Ammon's horn (tissue), 1 donor: ENCODE measurements around the gene TSC2.
A peak's percentile ranks its signal among the peaks of the same experiment; 100 is the strongest.
"Not testable (repeated sequence)": the region's sequence is repeated elsewhere in the genome, so short reads cannot be mapped to it uniquely, and the experiment has no call there.

Experiments
- DNase-seq: peaks from one replicate; pipeline ENCODE4 v3.0.0-alpha.2; 2016; ENCODE audit warnings: low spot score

The TSC2 gene

GRCh38 chr16:2031081-2031577, 16.7 kb upstream of the TSC2 start:
- DNase-seq, result no peak

GRCh38 chr16:2032285-2033056, 15.3 kb upstream of the TSC2 start:
- DNase-seq, result peak; percentile 50

- DNase-seq, result peak; percentile 93
Observed at GRCh38 chr16:2033057-2033908, 14.5 kb upstream of the TSC2 start.

- DNase-seq, result not testable (repeated sequence)
Observed at GRCh38 chr16:2033909-2034695, 13.7 kb upstream of the TSC2 start.

GRCh38 chr16:2034696-2035430, 12.9 kb upstream of the TSC2 start:
- no peak for DNase-seq

GRCh38 chr16:2035431-2036199, 12.2 kb upstream of the TSC2 start:
- no peak for DNase-seq

GRCh38 chr16:2036200-2036966, 11.4 kb upstream of the TSC2 start:
- DNase-seq, result no peak

GRCh38 chr16:2037115-2037514, 10.7 kb upstream of the TSC2 start:
- DNase-seq, result no peak

GRCh38 chr16:2037647-2038381, 10.0 kb upstream of the TSC2 start:
- no peak for DNase-seq

GRCh38 chr16:2038382-2039231, 9.2 kb upstream of the TSC2 start:
- DNase-seq, result no peak

GRCh38 chr16:2039274-2040031, 8.3 kb upstream of the TSC2 start:
- DNase-seq, result no peak

- no peak for DNase-seq
Observed at GRCh38 chr16:2040041-2040786, 7.6 kb upstream of the TSC2 start.

- DNase-seq, result no peak
Observed at GRCh38 chr16:2040787-2041522, 6.8 kb upstream of the TSC2 start.

GRCh38 chr16:2042171-2042985, 5.4 kb upstream of the TSC2 start:
- no peak for DNase-seq

- DNase-seq, result no peak
Observed at GRCh38 chr16:2042986-2043666, 4.7 kb upstream of the TSC2 start.
